ENCODE results near the gene OR8J3. TPM values are rescaled to one million over a fixed set of nuclear protein-coding genes. Genes with fewer than 3 reads are reported as not detected.

The OR8J3 gene
- total and polyA plus RNA-seq, 9 donors, result not detected

DNA sequence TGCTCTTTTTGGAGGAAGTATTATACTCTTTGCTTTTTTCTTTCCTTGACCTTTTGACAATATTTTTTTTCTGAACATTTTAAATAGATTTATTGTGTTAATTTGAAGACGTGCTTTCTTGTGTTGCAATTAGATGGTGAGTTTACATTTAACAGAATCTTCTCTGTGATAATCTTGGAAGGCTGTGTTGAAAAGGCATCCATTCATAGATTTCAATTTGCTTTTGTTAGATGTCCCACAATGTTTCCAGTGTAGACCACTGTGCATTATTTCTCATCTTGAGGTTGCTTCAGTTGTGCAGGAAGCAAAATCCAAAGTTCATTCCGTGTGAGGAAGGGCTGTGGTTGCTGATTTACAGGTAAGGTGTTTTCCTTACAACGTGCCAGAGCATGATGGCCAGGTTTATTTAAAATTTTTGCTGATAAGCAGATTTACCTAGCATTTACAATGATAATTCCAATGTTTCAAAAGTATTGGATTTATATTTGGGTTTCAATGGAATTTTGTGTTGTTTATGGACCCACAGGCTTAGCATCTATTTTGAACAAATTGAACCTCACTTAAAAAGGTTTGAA is 32.3 kb upstream of the OR8J3 start:
- no peak overlapping the region for H3K27ac ChIP-seq
- intact Hi-C loops (cut with DNase I), result no loop called here
- H3K9me3 ChIP-seq, result no peaks in the 10 kb centered on the region
- no peak for DNase-seq
- H3K4me3 ChIP-seq, result no peak overlapping the region
- H3K27me3 ChIP-seq, result no peaks in the 10 kb centered on the region
- WGBS, 3 donors, result 42 to 56% (median 44%) methylated on average over 3 of the region's 3 CpGs
- TF ChIP-seq, protein P1, sequence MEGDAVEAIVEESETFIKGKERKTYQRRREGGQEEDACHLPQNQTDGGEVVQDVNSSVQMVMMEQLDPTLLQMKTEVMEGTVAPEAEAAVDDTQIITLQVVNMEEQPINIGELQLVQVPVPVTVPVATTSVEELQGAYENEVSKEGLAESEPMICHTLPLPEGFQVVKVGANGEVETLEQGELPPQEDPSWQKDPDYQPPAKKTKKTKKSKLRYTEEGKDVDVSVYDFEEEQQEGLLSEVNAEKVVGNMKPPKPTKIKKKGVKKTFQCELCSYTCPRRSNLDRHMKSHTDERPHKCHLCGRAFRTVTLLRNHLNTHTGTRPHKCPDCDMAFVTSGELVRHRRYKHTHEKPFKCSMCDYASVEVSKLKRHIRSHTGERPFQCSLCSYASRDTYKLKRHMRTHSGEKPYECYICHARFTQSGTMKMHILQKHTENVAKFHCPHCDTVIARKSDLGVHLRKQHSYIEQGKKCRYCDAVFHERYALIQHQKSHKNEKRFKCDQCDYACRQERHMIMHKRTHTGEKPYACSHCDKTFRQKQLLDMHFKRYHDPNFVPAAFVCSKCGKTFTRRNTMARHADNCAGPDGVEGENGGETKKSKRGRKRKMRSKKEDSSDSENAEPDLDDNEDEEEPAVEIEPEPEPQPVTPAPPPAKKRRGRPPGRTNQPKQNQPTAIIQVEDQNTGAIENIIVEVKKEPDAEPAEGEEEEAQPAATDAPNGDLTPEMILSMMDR (IDR thresholded peaks at IDR 0.05), result no peak
- TF ChIP-seq EP300 (IDR thresholded peaks at IDR 0.05) (no peak), POLR2A (IDR thresholded peaks at IDR 0.05) (no peak)
- no peaks in the 10 kb centered on the region for H3K36me3 ChIP-seq
- no peaks in the 10 kb centered on the region for H3K4me1 ChIP-seq (ENCODE audit: insufficient read depth)

DNA sequence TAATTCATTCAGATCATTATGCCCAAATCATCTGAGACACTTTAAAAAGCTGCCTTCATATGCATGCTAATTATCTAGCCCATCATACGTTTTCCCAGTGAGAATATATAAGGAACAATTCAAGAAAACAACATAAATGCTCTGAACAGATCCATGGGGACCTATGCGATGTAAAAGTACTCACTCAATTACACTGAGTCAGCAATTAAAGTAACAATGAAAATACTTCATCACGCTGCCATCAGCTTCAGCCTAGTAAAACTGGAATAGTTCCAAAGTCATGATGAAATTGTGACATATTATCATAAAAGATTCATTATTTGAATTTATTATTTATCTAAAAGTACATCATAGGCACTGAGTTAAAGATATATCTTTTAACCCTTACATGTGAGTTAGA is 23.8 kb upstream of the OR8J3 start:
- TF ChIP-seq EP300 (IDR thresholded peaks at IDR 0.05) (no peak), POLR2A (IDR thresholded peaks at IDR 0.05) (no peak)
- TF ChIP-seq, protein P1 (IDR thresholded peaks at IDR 0.05), result no peak
- 52 to 68% (median 54%) methylated on average over 3 of the region's 3 CpGs for WGBS, 3 donors
- Histone ChIP-seq H3K4me3 (no peak overlapping the region), H3K4me1 (ENCODE audit: insufficient read depth) (no peaks in the 10 kb centered on the region), H3K27me3 (no peaks in the 10 kb centered on the region), H3K36me3 (no peaks in the 10 kb centered on the region), H3K27ac (no peak overlapping the region), H3K9me3 (no peaks in the 10 kb centered on the region)
- intact Hi-C loops (cut with DNase I), result no loop called here
- no peak for DNase-seq

DNA sequence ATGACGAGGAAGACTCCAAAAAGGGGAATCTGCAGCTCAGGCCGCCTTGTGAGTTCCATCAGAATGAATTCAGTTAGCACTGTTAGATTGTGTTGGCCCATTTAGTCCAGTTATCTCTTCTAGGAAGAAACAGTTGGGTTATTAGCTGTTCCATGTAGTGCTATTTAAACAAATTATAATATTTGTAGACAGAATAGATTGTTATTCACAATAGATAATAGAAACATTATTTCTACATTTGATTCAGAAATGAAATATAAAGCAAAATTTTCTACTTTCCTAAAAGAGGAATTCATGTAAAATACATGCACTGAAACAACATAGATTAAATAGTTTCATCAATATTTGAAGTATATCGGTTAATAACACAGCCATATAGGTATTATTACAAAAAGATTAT is 20.2 kb upstream of the OR8J3 start, which contains the start of gene OR8K5:
Gene OR8K5 (minus strand): TSS at position 101 of the 400 bp plus-strand sequence. CDS start 0 bp downstream, at position 101.
- Histone ChIP-seq H3K9me3 (no peaks in the 10 kb centered on the region), H3K4me3 (no peak within 1 kb of the TSS), H3K27ac (no peak within 1 kb of the TSS), H3K36me3 (no peaks in the 10 kb centered on the region), H3K4me1 (ENCODE audit: insufficient read depth) (no peaks in the 10 kb centered on the region), H3K27me3 (no peaks in the 10 kb centered on the region)
- TF ChIP-seq, protein P1 (IDR thresholded peaks at IDR 0.05), result no peak
- no peak for TF ChIP-seq POLR2A (IDR thresholded peaks at IDR 0.05)
- TF ChIP-seq EP300 (IDR thresholded peaks at IDR 0.05), result no peak
- no peak for DNase-seq
- WGBS, 3 donors, result 74 to 78% (median 77%) methylated on average over 3 of the region's 3 CpGs
- intact Hi-C loops (cut with DNase I), result no loop called here

GRCh38 chr11:56152333-56152732 is 12.3 kb upstream of the OR8J3 start:
- Histone ChIP-seq H3K9me3 (no peaks in the 10 kb centered on the region), H3K36me3 (no peaks in the 10 kb centered on the region), H3K27me3 (no peaks in the 10 kb centered on the region), H3K27ac (no peak overlapping the region), H3K4me1 (ENCODE audit: insufficient read depth) (no peaks in the 10 kb centered on the region), H3K4me3 (no peak overlapping the region)
- 92 to 93% (median 93%) methylated on average over 15 of the region's 15 CpGs for WGBS, 3 donors
- no peak for DNase-seq
- intact Hi-C loops (cut with DNase I), result no loop called here
- TF ChIP-seq, protein P1 (IDR thresholded peaks at IDR 0.05), result no peak
- TF ChIP-seq POLR2A (IDR thresholded peaks at IDR 0.05) (no peak), EP300 (IDR thresholded peaks at IDR 0.05) (no peak)
